Measurements from ENCODE around the gene CSPG4. TPM values are rescaled to one million over a fixed set of nuclear protein-coding genes. Genes with fewer than 3 reads are reported as not detected.
"Not testable (repeated sequence)": the region's sequence is repeated elsewhere in the genome, so short reads cannot be mapped to it uniquely, and the experiment has no call there.

The CSPG4 gene
- total RNA-seq, 1 experiment from 2014 or later = 15.4 TPM

DNA sequence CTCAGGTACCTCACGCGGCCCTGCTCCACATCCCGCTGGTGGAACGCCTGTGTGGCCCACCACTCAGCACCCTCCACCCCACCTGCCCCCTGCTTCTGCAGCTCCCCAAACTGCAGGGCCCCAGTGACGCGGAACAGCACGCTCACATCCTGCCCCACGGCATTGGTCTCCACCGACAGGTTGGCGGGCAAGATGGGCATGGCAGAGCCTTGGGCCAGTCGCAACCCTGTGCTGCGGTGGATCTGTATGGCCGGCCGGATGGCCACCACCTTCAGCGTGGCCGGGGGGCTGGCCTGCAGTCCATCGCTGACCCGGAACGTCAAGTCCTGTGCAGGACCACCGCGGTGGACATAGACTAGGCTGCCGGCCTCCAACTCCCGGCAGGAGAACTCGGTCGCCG is 23.8 kb downstream of the CSPG4 start:
- no peak for DNase-seq (ENCODE audit: low read depth)

DNA sequence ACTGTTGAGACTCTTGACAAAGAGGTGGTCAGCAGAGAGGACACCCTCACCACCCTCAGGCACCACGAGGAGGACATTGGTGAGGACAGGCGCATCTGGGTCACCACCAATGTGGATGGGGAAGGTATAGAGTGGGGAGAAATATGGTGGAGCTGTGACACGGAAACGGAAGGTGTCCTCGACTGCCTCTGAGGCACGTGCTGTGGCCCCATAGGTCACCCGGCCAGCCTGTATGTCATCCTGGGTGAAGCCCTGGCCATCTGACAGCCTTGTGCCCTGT is 24.4 kb downstream of the CSPG4 start:
- no peak for DNase-seq (ENCODE audit: low read depth)

DNA sequence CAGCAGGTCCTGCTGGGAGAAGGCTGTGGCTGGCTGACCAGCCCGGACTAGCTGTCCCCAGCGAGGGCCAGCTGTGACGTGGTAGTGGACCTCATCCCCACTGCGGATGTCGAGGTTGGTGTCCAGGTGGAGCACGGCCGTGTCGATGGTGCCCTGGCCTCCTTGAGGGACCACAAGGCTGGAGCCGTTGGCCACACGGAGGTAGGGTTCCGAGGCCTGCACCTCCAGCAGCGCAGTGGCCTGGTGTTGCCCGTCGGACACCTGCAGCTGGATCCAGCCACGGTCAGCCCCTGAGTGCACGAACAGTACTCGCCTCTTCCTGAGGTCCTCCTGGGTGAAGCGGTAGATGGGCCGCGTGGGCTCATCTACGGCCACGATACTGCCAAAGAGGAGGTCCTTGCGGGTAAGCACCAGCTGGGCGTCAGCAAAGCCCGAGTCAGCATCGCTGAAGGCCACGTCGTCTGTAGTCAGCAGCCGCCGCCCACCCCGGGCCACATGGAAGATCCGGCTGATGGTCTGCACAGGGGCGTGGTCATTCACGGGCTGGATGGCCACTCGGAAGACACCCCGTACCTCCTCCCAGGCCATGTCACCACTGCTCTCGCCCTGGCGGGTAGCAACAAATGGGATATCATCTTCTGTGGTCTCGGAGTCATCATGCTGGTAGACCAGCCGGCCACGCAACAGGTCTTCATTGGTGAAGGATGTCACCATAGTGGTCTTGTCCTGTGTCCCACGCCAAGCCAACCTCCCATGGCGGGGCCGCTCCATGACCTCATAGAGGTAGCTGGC is 25.0 kb downstream of the CSPG4 start:
- DNase-seq (ENCODE audit: low read depth) = no peak

DNA sequence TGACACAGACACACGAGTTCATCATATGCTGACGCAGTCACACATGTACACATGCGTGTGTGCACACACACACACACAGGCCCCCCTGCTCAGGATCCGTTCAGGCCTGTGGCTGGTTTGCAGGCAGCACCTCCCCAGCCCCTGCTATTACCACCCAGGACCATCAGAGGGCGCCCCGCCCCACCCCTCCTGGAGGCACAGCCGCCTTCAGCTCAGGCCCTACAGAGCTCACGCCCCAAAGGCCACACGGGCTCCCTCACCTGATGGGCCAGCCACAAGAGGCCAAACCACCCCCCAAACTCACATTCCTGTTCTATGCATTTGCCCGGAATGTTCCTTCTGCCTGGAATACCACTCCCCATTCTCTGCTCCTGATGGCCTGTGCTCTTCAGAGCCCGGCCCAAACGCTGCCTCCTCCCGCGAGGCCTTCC is 26.4 kb downstream of the CSPG4 start:
- peak; percentile 60 for DNase-seq (ENCODE audit: low read depth)

DNA sequence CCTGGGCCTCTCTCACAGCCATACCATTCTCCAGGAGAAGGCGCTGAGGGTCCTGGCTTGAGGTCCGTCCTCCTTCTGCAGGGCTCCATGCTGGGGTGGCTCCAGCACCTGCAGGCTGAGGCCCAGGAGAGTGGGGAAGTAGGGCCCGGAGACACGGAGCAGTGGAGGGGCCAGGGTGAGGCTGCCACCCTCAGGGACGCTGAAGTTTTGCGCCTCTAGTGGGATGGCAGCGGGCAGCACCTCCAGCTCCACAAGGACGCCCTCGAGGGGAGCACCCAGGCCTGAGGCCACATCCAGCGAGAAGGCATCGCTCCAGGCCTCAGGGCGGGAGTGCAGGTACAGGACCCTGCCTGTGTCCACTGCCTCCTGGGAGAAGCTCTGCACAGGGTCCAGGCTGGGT is 27.5 kb downstream of the CSPG4 start:
- DNase-seq (ENCODE audit: low read depth) = no peak

DNA sequence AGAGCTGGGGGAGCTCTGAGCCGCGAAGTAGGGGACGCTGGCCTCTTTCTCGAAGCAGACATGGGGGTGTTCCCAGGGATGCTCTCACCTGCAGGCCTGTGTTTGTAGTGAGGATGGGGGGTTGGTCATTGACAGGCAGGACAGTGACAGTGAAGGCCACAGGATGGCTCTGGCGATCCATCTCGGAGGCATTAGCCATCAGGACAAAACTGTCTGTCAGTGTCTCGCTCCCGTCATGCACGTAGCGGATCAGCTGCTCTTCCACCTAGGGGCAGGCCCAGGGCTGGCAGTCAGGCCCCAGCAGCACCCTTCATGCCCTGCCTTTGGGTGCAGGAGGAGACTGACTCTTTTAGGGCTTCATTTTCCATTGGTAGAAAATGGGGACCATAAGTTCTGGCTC is 28.0 kb downstream of the CSPG4 start:
- DNase-seq (ENCODE audit: low read depth) = no peak

DNA sequence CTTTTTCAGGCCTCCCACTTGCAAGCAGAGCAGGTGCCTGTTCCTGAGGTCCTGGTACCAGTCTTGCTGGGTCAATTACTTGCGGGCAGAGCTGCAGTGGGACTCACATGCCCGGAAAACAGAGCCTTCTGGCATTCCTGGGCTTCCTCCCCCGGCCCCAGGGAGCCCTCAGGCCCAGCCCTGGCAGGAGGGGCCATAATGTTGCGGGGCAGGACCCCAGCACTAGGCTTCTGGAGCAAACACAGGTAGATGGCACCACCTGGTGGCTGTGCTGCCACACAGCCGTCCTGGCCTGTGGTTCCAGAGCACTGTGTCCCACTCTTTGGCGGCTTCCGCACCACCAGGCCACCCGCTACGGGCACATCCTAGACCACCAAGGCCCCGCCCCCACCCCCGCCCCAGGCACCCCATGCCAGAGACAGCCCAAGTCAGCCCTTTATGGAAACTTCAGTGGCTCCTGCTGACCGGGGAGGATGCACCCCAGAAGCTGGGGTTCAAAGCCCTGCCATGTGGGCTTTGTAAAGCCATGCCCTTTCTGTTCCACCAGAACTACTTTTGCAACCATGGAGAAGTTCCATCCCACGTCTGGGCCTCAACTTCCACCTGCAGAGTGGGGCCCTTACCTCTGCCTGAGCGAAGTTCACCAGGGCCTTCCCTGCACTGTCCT is 28.9 kb downstream of the CSPG4 start:
- peak; percentile 62 for DNase-seq (ENCODE audit: low read depth)

DNA sequence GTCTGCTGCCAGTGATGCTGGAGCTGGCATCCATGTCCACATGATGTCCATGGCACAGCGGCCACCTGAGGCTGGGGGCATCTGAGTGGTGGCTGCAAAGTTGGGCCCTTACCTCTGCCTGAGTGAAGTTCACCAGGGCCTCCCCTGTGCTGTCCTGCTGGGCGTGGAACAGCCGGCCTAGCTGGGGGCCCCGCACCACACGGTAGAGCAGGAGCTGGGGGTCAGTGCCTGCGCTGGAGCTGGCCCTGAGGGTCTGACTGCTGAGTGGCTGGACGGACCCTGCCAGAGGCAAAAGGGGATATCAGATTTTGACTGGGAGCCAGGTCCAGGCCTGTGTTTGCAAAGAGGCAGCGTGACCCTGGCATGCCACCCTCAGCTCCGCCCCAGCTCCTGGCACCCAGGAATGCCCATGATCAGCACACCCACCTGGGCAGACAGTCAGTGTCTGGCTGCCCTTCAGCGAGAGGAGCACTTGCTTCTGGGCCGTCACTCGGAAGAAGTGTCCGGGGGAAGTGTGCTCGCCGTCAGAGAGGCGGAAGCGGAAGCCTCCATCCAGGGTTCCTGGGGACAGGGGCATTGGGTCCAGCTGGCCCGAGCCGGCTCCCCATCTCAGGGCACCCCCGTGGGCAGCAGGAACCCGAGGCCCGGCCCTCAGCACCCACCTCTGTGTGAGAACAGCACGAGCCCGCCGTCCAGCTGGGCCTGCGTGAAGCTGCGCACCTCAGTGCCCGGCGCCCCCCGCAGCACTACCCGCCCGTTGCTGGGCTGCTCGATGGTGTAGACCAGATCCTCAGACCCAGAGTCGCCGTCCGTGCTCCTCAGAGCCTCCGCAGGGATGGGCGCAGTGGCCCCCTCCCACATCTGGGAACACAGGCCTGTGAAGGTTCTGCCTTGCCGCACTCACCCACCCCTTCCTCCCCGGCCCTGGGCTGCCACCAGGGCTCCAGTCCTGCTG is 30.2 kb downstream of the CSPG4 start:
- DNase-seq (ENCODE audit: low read depth) = no peak

DNA sequence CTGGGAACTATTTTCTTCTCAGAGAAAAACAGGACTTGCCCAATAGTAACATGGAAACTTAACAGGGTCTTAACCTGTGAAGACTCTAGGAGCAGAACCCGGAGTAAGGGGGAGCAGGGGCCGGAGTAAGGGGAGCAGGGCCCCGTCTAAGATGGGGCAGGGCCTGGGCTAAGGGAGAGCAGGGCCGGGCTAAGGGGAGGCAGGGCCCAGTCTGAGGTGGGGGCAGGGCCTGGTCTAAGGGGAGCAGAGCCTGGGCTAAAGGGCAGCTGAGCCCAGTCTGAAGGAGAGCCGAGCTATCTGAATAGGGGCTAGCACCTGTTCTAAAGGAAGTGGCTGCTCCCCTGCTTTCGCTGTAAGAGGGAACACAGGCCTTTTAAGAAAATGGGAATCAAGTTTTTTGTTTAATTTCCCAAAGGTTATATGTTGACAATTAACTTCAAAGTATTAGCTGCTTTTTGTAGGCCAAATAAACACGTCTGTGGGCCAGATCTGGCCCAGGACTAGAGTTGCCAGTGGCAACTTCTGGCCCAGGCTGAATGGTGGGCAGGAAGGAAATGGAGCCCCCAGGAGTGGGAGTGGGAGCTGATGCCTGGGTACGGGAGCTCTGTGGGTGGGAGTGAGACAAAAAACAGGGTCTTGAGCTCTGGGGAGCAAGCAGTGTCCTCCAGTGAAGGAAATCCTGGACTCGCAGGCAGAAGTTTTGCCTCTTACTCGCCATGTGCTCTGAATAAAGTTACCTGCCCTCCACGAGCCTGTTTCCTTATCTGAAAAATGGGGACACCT is 32.5 kb downstream of the CSPG4 start:
- no peak for DNase-seq (ENCODE audit: low read depth)

DNA sequence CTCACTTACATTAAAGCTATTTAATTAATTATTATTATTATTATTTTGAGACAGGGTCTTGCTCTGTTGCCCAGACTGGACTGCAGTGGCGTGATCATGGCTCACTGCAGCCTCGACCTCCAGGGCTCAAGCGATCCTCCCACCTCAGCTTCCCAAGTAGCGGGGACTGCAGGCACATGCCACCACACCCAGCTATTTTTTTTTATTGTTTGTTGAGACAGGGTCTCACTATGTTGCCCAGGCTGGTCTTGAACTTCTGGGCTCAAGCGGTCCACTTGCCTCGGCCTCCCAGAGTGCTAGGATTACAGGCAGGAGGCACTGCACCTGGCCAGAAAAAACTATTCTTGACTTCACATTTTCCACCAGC is 34.3 kb downstream of the CSPG4 start:
- DNase-seq (ENCODE audit: low read depth) = not testable (repeated sequence)

DNA sequence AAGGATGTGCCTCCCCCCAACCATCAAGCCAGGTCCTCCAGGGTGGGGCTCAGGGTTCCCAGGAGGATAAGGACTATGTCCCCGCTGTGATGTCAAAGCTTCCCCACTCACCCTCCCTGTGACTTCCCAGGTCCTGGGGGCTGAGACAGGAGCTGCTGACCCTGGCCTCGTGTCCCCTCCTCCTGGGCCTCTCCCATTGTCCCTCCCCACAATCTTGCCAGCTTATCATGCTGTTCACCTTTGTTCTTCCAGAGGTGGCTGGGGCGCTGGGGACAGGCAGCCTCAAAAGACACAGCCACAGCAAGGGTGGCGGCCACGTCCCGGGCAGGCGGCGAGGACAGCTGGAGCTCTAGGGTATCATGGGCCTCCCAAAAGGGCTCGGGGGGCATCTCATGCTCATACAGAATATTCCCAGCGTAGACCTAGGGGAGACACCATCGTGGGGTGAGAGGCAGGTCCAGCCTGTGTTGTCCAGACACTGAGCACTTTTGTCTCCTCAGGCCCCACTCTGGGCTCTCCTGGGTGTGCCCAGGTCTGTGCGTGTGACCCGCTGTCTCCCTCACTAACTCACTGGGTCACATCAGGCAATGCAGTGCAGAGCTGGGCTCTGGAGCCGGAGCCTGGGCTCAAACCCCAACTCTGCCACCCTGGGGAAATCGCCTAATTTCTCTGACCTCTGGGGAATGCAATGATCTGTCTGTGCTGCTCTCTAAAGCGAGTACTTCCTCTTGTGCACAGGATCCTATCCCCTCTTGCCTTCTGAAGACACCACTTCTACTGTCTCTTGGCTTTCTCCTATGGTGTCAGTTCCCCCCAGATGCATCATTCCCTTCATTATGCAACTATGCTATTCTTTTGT is 35.0 kb downstream of the CSPG4 start:
- no peak for DNase-seq (ENCODE audit: low read depth)

DNA sequence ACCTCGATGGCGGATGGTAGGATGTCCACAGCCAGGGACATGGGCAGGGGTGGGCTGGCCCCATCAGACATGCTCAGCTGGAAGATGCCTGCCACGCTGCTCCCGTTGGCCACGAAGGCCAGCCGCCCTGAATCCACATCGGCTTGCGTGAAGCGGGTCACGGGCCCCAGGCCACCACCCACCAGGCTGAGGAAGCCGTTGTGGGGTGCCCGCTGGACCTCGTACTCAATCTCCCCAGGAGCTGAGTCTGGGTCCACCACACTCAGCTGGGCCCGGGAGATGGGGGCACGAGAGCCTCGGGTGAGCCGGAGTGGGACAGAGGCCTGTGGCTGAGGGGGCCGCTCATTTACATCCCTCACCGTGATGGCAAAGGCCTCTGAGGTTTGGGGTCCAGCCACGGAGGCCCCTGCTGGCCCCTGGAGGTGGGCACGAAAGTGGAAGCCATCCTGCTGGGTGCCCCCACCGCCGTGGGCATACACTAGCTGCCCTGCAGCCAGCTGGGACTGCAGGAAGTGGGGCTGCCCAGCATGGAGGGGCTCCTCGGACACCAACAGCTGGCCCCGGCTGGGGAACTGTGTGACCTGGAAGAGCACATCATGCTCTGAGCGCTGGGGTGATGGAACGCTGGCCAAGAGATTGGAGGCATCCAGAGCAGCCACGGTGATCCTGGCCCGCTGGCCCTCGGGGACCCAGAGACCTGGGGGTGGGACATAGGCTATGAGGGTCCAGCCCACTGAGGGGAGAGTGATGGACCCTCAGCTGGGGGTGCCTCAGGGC is 35.8 kb downstream of the CSPG4 start:
- no peak for DNase-seq (ENCODE audit: low read depth)

DNA sequence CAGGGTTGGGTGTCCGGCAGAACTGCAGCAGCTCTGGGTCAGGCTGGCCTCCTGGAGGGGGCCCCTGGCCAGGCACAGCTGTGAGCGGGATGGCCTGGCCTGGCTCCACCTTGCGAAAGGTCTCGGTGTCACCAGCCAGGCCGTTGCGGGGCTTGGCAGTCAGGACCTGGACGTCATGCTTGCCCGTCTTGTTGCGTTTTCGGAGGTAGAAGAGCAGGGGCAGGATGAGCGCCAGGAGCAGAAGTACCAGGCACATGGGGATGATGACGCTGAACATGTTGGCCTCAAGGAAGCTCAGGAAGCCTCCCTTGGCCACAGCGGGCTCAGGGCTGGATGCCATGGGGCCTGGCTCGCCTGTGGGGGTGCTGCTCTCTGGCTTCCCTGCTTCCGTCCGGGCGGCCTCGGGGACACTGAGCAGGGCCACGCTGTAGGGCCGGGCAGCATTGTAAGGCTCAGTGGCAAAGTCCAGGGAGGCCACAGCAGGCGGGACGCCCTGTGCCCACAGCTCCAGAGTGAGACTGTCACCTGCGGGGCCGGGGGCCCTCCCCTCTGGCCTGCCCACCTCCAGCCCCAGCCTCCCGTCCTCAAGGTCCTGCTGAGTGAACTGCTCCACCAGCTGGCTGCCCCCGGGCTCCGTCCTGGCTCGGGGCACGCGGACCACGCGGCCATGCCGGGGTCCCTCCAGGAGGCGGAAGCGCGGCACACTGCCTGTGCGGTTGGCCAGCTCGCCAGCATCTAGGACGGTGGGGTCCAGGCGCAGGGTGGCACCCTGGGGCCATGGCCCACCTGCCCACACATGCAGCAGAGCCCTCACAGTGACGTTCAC is 36.9 kb downstream of the CSPG4 start:
- DNase-seq (ENCODE audit: low read depth) = no peak

DNA sequence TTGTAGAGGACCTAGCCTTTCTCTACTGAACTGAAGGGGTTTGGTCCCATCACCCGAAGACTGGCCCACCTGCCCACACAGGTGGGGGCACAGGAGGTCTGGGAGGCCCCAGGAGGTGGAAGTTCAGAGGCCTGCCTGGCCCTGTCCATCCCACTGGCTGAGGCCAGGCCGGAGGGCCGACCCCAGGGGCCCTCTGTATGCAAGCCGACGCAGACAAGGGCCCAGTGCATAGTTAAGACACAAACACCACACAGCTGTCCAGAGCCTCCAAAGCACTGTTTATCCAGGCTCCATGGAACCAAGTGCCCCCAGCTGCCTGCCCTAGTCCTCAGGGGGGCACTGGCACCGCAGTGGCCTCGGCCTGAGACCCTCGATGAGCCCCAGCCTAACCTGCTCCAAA is 38.3 kb downstream of the CSPG4 start:
- DNase-seq (ENCODE audit: low read depth) = no peak

DNA sequence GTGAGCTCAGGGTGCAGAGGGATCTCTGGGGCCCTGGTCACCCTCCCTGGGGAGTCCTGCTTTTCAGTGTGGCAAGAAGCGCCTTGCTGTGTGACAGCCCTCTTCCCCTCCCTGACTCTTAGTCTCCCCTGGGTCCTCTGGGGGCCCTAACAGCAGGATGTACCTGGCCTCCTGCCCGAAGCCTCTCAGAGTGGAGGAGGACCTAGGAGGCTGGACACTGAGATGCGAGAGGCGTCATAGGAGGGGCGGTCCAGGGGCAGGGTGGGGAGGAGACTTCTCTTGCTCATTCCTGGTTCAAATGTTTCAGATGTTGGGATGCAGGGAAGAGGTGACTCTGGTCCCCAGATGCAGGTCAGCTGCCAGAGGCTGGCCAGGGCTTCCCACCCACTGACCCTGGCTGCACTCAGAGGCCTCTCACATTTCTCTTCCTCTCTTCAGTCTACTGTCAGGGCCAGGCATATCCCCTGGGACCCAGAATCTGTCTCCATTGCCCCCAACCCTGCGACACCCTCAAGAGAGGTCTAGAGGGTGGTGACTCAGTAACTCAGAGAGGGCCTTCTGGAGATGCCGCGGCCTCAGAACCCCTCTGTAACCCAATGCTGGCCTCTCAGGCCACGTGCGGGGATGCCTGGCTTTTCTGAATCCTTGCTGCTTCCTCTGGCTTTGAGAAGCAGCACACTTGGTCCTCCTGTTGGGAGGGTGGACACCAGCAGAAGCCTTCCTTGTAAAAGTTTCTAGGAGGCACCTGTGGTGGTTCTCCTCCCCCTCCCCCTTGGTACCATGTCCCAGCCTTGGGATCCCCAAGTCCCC is 39.0 kb downstream of the CSPG4 start:
- no peak for DNase-seq (ENCODE audit: low read depth)

DNA sequence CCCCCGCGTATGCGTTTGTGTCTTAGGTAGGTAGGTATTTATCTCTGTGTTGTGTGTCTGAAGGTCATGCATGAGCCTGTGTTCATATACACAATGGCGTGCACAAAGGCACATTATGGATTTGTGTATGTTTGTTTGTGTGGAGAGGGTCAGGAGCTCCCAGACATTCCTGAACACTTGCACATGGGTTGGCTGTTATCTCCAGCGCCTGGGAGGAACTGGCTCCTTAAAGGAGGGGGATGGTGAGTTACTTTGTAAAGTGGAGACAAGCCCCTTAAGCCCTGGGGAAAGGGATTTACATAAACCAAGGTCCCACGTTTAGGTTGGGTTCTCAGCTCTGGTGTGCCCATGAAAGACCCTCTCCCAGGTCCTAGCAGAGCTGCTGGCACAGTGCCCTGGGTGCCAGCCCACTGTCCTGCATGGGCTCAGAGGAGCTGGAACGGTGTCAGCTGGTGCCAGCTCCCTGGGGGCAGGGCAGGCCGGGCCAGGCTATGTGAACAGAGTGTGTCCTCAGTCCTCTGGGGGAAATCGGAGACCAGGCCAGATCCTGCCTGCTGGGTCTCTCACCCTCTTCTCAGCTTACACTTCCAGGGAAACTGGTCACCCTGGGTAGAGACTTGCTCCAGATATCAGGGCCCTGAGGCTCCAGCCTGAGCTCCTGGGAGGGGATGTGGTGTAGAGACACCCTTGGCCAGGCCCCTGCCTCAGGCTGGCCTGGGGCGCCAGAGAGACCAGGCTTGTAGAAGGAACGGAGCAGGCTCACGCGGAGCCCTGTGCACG is 39.8 kb downstream of the CSPG4 start:
- DNase-seq (ENCODE audit: low read depth) = peak; percentile 34
